GM18508 (cell line): ENCODE measurements around the gene PPARG.
"Not testable (repeated sequence)": the region's sequence is repeated elsewhere in the genome, so short reads cannot be mapped to it uniquely, and the experiment has no call there.

Experiments
- ATAC-seq: cut with Tn5 transposase; IDR thresholded peaks from one replicate; pipeline ENCODE4 v1.9.1; 2021; ENCODE audit warnings: moderate number of reproducible peaks; ENCODE audit not compliant: insufficient read depth, unreplicated experiment

Gene PPARG

GRCh38 chr3:12452361-12453330 lies 163.8 kb downstream of the PPARG start:
- no peak for ATAC-seq

- no peak for ATAC-seq
Measured at GRCh38 chr3:12454076-12454815, 165.4 kb downstream of the PPARG start.

- no peak for ATAC-seq
Measured at GRCh38 chr3:12454816-12455121, 165.9 kb downstream of the PPARG start.

- no peak for ATAC-seq
Measured at GRCh38 chr3:12455740-12456139, 166.9 kb downstream of the PPARG start.

- no peak for ATAC-seq
Measured at GRCh38 chr3:12456441-12456840, 167.6 kb downstream of the PPARG start.

GRCh38 chr3:12457380-12457779 lies 168.5 kb downstream of the PPARG start:
- ATAC-seq, result not testable (repeated sequence)

- no peak for ATAC-seq
Measured at GRCh38 chr3:12458901-12459300, 170.0 kb downstream of the PPARG start.

- ATAC-seq, result no peak
Measured at GRCh38 chr3:12460127-12460526, 171.3 kb downstream of the PPARG start.

GRCh38 chr3:12461097-12461649 lies 172.3 kb downstream of the PPARG start:
- ATAC-seq, result no peak

GRCh38 chr3:12462159-12462947 lies 173.5 kb downstream of the PPARG start:
- ATAC-seq, result no peak

GRCh38 chr3:12463686-12464085 lies 174.8 kb downstream of the PPARG start:
- ATAC-seq, result no peak

GRCh38 chr3:12464181-12464580 lies 175.3 kb downstream of the PPARG start:
- no peak for ATAC-seq

- no peak for ATAC-seq
Measured at GRCh38 chr3:12465151-12465835, 176.4 kb downstream of the PPARG start.

- ATAC-seq, result no peak
Measured at GRCh38 chr3:12465836-12466225, 177.0 kb downstream of the PPARG start.

GRCh38 chr3:12467746-12468145 lies 178.9 kb downstream of the PPARG start:
- no peak for ATAC-seq

- no peak for ATAC-seq
Measured at GRCh38 chr3:12468276-12468675, 179.4 kb downstream of the PPARG start.

GRCh38 chr3:12468757-12469156 lies 179.9 kb downstream of the PPARG start:
- ATAC-seq, result no peak

GRCh38 chr3:12469222-12469621 lies 180.4 kb downstream of the PPARG start:
- not testable (repeated sequence) for ATAC-seq

- ATAC-seq, result no peak
Measured at GRCh38 chr3:12470111-12470510, 181.2 kb downstream of the PPARG start.

GRCh38 chr3:12470680-12471079 lies 181.8 kb downstream of the PPARG start:
- no peak for ATAC-seq
